Hypothalamus (tissue), 51 donors: Measurements from ENCODE around the gene RNF213.
"Not testable (repeated sequence)": the region's sequence is repeated elsewhere in the genome, so short reads cannot be mapped to it uniquely, and the experiment has no call there.

Source experiments
- DNase-seq, 51 donors: peaks; one replicate each; lab custom pipeline; 2025; lab: John Stamatoyannopoulos, UW

RNF213 gene

DNA sequence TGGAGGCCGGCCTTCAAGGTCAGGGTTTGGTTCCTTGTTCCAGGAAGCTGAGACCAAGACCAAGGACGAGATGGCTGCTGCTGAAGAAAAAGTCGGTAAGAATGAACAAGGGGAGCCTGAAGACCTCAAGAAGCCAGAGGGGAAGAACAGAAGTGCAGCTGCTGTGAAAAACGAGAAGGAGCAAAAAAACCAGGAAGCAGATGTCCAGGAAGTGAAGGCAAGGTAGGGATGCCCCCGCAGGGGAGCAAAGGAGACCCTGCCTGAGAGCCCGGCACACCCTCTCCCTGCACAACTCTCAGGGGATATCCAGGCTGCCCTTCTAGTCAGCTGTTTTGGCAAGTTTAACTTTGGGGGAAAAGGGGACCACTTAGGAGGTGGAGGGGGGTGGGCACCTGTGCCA, 29.0 kb downstream of the RNF213 start:
- DNase-seq, result no peak

DNA sequence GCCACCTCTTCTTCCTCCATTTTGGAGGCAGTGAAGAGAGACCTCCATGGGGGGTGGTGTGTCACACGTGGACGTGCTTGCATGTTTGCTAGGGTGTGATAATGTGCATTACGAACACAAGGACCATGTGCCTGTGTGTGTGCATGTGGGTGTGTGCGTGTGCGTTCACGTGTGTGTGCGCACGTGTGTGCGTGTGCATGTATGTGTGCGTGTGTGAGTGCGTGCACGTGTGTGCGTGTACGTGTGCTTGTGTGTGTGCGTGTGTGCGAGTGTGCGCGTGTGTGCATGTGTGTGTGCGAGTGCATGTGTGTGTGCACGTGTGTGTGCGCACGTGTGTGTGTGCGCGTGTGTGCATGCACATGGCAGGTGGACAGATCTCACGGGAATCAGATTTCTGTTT, 29.5 kb downstream of the RNF213 start:
- no peak for DNase-seq

DNA sequence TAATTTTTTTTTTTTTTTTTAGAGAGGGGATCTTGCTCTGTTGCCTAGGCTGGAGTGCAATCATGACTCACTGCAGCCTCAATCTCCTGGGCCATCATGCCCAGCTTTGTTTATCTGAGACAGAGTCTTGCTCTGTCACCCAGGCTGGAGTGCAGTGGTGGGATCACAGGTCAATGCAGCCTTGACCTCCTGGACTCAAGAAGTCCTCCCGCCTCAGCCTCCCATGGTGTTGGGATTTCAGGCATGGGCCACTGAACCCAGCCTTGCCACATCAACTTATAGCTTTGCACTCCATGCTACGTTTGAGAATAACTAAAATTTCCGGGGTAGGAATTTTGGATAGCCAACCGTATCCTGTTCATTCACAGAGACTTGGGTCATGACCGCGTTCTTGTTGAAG, 30.6 kb downstream of the RNF213 start:
- no peak for DNase-seq

DNA sequence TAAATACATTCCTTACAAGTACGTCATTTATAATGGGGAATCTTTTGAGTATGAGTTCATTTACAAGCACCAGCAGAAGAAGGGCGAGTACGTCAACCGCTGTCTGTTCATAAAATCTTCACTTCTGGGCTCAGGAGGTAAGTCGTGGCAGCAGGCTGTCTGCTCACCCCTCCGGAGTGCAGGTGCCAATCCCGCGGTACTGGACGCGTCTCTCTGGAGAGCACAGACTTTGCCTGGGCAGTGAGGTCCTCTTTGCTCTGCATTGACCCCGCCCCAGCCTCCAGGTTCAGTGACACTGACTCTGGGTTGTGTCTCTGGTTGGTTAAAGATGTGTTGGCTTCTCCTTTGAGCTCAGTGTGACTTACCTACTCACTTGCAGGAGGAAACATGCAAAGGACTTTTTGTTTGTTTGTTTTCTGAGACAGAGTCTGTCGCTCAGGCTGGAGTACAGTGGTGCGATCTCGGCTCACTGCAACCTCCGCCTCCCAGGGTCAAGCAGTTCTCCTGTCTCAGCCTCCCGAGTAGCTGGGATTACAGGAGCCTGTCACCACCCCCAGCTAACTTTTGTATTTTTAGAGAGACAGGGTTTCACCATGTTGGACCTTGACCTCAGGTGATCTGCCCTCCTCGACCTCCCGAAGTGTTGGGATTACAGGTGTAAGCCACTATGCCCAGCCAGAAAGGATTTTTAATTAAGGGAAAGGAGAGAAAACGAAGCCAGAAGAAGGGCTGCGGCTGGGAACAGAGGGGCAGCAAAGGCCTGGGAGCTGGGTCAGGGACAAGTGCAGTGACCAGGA, 31.2 kb downstream of the RNF213 start:
- no peak for DNase-seq

DNA sequence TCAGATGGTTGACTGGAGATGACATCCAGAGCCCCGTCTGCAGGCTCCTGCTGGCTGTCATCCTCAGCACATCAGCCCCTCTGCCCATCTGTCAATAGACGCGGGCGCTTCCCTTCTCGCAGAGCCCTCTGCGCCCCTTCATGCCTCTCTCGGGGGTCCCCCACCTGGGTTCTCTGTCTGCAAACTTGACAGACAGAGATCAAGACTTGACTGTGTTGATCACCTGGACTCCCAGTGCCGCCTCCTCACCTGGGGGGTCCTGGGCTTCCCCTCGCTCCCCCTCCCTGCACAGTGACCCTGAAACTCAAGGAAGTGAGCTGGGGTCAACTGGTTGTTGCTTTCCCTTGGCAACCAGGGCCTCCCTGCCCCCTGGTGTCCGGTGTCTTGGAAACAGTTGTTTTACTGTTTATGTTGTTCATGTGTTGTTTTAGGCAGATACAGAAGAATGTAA, 31.9 kb downstream of the RNF213 start:
- no peak for DNase-seq

DNA sequence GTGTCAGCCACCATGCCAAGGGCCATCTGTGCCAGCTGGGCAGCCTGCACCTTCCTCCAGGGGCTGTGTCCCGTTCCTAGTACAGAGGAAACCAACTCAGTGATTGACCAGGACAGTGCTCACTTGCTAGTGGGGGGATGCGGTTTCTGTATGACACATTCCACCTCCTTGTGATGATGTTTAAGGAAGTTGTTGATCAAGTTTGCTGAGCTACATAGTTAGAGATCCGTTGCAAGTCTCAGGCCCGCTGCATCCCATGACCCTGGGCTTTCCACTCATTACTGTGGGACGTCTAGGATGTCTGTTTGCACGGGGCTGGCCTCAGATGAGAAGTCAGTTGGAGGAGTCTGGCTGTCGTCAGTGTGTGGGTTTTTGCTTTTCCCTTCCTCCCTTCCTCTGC, 33.6 kb downstream of the RNF213 start:
- DNase-seq, result peak in 5 of 51 donors; percentile 6 to 23 (median 12)

DNA sequence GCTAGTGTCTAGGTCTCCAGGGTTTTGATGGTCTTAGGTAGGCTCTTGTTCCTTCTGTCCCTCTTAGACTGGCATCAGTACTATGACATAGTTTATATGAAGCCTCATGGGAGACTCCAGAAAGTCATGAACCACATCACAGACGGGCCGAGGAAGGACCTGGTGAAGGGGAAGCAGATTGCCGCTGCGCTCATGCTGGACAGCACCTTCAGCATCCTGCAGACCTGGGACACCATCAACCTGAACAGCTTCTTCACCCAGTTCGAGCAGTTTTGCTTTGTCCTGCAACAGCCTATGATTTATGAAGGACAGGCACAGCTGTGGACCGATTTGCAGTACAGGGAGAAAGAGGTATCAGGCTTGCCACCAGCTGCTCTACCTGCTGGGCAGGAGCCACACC, 34.0 kb downstream of the RNF213 start:
- DNase-seq, result no peak

DNA sequence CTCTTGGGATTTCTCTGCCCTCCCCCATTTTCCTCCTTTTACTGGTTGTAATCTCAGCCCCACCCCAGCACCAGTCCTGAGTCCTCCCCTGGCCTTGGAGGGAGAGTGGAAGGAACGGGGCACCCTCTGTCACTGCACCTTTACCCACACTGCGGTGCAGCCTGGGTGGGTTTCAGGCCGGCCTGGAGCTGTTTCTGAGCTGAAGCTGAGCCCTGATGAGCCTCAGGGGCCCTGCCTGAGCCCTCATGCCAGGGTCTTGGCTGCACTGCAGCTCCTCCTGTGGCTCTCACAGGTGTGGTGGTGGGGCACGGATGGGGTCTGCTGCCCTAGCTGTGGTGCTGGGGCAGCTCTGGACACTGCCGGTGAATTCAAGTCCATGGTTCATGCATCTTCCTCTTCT, 34.5 kb downstream of the RNF213 start:
- DNase-seq, result no peak

DNA sequence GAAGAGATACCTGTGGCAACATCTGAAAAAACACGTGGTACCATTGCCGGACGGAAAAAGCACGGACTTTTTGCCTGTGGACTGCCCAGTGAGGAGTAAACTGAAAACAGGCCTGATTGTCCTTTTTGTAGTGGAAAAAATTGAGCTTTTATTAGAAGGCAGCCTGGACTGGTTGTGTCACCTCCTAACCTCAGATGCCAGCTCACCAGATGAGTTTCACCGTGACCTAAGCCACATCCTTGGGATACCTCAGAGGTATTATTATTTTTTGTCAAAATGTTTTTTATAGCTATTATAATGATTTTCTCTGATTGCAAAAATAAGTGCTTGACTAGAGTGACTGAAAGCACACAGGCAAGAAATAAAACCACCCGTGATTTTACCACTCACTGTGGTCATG, 34.9 kb downstream of the RNF213 start:
- DNase-seq, result no peak

DNA sequence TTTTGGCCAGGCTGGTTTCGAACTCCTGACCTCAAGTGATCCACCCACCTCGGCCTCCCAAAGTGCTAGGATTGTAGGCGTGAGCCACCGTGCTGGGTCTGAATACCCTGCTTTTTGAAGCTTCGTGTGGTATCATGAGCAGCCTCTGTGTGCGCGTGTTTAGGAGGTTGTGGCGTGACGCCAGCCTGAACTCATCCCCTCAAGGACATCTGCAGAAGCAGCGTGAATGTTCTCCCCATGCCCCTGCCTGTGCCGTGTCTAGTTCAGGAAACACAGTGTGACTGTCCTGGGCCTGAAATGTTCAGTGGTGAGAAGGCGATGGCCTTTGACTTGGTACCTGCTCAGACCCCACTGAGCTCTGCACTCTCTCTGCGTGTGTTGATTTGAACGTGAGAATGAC, 35.6 kb downstream of the RNF213 start:
- DNase-seq, result no peak

DNA sequence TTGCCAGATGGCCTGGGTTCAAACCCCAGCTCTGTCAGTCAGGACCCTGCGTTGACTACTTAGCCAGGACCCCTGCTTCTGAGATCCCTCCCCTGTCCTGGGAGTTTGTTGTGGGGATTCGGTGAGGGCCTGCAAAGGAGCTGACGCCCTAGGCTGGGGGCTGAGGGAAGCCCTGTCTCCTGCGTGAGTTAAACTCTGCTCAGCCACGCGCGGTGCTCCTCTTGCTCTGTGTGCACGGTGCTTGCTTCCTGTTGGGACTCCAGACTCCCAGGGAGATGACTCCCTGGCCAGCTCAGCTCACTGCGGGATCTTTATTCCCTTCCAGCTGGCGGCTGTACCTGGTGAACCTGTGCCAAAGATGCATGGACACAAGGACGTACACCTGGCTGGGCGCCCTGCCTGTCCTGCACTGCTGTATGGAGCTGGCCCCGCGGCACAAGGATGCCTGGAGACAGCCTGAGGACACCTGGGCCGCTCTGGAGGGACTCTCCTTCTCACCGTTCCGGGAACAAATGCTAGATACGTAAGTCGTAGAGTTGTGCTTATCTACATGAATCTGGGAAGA, 37.4 kb downstream of the RNF213 start:
- no peak for DNase-seq

DNA sequence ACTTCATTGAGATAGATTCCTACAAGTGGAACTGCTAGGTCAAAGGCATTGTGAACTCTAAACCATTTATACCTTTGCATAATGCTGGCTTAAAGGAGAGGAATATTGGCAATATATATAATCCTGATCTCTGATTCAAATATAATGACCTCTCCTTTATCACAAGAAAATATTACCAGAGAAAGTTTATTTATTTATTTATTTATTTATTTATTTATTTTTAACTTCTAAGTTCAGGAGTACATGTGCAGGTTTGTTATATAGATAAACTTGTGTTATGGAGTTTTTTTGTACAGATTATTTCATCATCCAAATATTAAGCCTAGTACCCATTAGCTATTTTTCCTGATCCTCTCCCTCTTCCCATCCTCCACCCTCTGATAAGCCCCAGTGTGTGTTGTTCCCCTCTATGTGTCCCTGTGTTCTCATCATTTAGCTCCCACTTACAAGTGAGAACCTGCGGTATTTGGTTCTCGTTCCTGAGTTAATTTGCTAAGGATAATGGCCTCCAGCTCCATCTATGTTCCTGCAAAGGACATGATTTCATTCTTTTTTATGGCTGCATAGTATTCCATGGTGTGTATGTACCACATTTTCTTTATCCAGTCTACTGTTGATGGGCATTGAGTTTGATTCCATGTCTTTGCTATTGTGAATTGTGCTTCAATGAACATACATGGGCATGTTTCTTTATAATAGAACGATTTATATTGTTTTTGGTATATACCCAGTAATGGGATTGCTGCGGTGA, 38.9 kb downstream of the RNF213 start:
- DNase-seq, result not testable (repeated sequence)

DNA sequence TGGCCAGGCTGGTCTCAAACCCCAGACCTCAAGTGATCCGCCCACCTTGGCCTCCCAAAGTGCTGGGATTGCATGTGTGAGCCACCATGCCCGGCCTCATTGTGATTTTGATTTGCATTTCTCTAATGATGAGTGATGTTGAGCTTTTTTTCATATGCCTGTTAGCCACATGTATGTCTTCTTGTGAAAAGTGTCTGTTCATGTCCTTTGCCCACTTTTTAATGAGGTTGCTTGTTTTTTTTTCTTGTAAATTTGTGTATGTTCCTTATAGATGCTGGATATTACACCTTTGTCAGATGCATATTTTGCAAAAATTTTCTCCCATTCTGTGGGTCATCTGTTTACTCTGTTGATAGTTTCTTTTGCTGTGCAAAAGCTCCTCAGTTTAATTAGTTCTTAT, 40.1 kb downstream of the RNF213 start:
- DNase-seq, result not testable (repeated sequence)

DNA sequence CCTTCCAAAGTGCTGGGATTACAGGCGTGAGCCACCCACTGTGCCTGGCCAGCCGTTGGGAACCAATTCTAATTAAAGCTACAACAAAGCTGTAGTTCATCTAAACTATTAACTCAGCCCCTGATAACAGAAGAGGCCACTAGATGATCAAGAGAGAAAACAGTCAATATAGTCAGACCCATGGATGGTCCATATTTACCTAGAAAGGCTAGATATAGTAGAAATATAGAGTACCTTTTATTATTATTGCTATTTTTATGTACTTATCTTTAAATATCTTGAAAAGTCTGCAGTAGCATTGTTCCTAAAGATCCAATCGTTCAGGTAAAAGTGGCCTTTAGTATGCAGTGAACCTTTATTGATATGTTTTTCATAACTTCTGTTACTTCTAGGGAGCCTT, 43.2 kb downstream of the RNF213 start:
- no peak for DNase-seq

DNA sequence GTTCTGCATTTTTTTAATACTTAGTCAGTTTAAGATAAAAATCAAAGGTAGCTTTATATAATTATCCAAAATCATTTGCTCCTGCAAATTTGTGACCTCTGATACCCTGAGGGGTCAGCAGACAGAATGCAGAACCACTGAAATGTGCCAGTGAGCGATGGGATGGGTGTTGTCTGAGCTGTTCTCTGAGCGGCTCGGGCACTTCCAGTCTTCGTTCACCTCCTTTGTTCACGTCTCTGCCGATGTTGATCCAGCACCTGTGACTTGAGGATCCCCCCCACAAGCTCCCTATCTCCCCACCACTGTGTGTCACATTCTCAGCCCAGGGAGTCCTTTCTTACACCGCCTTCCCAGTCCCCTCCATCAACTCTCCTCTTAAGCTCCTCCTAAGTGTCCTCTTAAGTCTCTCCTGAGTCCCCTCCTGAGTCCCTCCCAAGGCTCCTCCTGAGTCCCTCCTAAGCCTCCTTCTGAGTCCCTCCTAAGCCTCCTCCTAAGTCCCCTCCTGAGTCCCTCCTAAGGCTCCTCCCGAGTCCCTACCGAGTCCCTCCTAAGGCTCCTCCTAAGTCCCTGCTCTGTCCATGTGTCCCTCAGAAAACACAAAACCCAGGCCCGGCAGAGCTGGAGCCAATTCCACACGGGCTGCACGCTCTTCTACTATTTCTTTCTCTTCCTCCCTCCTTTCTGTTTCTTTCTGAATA, 47.5 kb downstream of the RNF213 start:
- no peak for DNase-seq

DNA sequence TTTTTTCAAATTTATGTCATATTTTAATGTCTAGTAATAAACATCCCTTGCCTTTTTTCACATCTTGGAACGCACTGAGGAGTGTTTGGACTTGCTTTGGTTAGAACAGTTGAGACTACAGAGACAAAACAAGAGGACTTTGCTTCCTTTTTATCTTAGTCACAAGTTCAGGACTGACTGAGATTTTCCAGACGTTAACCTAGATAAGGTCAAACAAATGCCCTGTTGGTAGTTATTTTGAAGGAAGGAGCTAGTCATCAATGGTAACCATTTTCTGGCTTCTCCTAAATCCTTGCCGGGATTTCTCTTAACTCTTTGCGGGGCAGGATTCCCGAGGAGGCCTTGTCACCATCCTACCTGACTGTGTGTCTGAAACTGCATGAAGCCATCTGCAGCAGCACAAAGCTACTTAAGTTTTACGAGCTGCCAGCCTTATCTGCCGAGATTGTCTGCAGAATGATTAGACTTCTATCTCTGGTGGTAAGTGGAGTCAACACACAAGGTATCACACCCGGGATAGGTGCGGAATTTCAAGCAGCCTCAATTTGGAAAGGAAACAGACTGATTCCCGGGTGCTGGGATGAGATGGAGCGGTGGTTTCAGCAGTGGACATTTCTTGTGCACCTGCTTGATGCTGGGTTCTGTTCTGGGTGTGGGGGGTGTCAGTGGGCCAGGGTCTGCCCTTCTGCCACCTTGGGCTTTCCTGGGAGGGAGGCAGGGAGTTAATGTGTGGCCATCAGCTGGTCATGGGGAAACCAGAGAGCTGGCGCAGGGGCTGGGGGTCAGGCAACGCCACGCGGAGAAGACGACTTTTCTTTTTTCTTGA, 48.3 kb downstream of the RNF213 start:
- no peak for DNase-seq

DNA sequence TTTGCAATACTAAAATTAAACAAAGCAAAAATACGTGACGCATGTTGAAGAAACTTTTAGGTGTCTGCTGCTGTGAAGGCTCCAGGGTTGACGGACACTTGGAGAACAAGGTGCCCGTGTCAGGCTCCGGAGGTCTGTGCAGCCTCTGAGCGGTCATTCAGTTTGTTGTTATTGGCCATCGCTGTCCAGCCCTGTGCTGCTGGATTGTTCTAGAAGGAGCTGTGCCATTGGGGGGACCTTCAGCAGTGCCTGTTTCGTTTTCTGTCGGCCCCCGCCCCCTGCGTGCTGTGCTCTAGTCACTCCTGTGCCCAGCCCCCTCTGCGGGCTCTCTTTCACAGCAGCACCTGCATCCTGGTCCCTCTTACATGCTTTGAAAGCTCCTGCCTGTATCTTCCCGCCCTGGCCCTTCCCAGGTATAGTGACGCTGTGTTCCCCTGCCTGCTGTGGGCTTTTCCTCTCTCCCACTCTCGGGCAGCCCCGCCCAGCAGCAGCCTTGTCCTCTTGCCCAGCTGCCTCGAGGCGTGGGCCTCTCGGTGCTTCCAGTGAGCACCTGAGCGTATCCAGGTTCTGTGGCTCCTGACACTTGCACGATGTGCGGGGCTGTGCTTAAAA, 50.7 kb downstream of the RNF213 start:
- DNase-seq, result no peak

DNA sequence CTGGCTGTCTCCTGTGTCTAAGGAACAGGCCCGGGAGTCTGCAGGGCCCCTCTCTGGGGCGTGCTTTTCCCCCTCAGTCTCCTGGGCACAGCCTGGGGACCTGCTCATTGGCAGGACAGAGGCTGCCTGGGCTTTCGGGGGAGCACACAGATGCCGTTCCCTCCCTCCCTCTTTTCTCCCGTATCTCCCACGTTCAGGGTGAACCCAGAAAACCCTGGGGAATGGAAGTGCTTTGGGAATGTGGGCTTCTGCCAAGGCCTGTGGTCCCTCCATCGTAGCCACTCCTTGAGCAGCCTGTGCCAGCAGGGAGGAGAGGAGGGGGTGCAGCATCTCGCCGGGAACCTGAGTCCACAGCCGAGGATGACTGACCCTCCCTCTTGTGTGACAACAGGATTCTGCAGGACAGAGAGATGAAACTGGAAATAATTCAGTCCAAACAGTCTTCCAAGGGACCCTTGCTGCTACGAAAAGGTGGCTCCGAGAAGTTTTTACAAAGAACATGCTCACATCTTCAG, 52.0 kb downstream of the RNF213 start:
- no peak for DNase-seq

DNA sequence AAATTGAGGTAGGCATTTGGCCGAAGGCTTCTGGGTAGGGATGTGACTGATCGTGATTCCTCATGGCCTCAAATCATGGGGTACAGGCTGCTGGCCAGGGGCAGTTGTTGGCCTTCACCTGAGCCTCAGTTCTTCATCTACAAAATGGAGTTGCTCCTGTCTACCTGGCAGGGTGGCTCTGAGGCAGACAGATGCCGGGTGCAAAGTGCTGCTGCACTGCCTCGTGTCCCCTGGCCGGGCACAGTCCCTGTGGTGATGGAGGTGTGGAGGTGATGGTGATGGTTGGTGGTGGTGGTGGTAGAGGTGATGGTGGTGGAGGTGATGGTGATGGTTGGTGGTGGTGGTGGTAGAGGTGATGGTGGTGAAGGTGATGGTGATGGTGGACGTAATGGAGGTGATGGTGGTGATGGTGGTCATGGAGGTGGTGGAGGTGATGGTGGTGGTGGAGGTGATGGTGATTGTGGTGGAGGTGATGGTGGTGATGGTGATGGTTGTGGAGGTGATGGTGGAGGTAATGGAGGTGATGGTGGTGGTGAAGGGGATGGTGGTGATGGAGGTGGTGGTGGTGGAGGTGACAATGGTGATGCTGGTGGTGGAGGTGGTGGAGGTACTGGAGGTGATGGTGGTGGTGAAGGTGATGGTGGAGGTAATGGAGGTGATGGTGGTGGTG, 52.6 kb downstream of the RNF213 start:
- DNase-seq, result no peak
